ENCODE measurements around the gene SLC38A9. TPM values are rescaled to one million over a fixed set of nuclear protein-coding genes. Genes with fewer than 3 reads are reported as not detected.

Gene SLC38A9
- total and polyA plus RNA-seq, 2 of the 8 experiments (the other 6 are each of a cell fraction or from before 2014, with no cell fraction given) = 29.2 to 43.7 TPM

GRCh38 chr5:55691265-55692105, 20.6 kb downstream of the SLC38A9 start (continued):
- TF ChIP-seq, protein P1, sequence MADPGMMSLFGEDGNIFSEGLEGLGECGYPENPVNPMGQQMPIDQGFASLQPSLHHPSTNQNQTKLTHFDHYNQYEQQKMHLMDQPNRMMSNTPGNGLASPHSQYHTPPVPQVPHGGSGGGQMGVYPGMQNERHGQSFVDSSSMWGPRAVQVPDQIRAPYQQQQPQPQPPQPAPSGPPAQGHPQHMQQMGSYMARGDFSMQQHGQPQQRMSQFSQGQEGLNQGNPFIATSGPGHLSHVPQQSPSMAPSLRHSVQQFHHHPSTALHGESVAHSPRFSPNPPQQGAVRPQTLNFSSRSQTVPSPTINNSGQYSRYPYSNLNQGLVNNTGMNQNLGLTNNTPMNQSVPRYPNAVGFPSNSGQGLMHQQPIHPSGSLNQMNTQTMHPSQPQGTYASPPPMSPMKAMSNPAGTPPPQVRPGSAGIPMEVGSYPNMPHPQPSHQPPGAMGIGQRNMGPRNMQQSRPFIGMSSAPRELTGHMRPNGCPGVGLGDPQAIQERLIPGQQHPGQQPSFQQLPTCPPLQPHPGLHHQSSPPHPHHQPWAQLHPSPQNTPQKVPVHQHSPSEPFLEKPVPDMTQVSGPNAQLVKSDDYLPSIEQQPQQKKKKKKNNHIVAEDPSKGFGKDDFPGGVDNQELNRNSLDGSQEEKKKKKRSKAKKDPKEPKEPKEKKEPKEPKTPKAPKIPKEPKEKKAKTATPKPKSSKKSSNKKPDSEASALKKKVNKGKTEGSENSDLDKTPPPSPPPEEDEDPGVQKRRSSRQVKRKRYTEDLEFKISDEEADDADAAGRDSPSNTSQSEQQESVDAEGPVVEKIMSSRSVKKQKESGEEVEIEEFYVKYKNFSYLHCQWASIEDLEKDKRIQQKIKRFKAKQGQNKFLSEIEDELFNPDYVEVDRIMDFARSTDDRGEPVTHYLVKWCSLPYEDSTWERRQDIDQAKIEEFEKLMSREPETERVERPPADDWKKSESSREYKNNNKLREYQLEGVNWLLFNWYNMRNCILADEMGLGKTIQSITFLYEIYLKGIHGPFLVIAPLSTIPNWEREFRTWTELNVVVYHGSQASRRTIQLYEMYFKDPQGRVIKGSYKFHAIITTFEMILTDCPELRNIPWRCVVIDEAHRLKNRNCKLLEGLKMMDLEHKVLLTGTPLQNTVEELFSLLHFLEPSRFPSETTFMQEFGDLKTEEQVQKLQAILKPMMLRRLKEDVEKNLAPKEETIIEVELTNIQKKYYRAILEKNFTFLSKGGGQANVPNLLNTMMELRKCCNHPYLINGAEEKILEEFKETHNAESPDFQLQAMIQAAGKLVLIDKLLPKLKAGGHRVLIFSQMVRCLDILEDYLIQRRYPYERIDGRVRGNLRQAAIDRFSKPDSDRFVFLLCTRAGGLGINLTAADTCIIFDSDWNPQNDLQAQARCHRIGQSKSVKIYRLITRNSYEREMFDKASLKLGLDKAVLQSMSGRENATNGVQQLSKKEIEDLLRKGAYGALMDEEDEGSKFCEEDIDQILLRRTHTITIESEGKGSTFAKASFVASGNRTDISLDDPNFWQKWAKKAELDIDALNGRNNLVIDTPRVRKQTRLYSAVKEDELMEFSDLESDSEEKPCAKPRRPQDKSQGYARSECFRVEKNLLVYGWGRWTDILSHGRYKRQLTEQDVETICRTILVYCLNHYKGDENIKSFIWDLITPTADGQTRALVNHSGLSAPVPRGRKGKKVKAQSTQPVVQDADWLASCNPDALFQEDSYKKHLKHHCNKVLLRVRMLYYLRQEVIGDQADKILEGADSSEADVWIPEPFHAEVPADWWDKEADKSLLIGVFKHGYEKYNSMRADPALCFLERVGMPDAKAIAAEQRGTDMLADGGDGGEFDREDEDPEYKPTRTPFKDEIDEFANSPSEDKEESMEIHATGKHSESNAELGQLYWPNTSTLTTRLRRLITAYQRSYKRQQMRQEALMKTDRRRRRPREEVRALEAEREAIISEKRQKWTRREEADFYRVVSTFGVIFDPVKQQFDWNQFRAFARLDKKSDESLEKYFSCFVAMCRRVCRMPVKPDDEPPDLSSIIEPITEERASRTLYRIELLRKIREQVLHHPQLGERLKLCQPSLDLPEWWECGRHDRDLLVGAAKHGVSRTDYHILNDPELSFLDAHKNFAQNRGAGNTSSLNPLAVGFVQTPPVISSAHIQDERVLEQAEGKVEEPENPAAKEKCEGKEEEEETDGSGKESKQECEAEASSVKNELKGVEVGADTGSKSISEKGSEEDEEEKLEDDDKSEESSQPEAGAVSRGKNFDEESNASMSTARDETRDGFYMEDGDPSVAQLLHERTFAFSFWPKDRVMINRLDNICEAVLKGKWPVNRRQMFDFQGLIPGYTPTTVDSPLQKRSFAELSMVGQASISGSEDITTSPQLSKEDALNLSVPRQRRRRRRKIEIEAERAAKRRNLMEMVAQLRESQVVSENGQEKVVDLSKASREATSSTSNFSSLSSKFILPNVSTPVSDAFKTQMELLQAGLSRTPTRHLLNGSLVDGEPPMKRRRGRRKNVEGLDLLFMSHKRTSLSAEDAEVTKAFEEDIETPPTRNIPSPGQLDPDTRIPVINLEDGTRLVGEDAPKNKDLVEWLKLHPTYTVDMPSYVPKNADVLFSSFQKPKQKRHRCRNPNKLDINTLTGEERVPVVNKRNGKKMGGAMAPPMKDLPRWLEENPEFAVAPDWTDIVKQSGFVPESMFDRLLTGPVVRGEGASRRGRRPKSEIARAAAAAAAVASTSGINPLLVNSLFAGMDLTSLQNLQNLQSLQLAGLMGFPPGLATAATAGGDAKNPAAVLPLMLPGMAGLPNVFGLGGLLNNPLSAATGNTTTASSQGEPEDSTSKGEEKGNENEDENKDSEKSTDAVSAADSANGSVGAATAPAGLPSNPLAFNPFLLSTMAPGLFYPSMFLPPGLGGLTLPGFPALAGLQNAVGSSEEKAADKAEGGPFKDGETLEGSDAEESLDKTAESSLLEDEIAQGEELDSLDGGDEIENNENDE (IDR thresholded peaks at IDR 0.05; ENCODE audit: insufficient replicate concordance, low read length) = peak; percentile 25
- TF ChIP-seq RNF2 (IDR thresholded peaks at IDR 0.05; ENCODE audit: borderline replicate concordance, low read depth, low read length, missing control alignments, poor library complexity, severe bottlenecking) (no peak), BRCA1 (IDR thresholded peaks at IDR 0.05; ENCODE audit: low read depth, low read length) (no peak), HDAC6 (IDR thresholded peaks at IDR 0.05; ENCODE audit: low read depth, low read length) (no peak), SUZ12 (IDR thresholded peaks at IDR 0.05; ENCODE audit: low read length) (no peak)

Measured in H1 (cell line).